ENCODE data around the gene KCNIP4. TPM values are rescaled to one million over a fixed set of nuclear protein-coding genes. Genes with fewer than 3 reads are reported as not detected.

Gene KCNIP4
- total RNA-seq, 1 donor from 2014 or later = 6.2 TPM

DNA sequence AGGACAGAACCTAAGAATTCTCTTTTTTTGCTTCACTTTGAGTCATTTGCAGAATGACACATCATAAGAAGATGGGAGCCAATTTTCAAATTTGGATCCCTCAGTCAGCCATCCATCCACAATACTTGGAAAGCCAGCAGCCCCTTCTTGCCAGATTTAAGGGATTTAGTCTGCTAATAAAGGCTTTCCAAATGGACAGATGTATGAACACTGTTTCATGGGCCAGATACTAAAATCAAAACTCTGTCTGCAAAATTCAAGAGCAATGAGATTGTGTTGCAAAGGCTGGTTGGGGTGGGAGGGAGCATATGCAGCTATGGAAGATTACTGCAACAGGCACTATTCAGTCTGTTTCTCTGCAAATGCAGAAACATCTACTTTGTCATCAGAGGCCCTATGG, 37.7 kb upstream of the KCNIP4 start:
- no peaks in the 10 kb centered on the region for H3K9me3 Mint-ChIP-seq

DNA sequence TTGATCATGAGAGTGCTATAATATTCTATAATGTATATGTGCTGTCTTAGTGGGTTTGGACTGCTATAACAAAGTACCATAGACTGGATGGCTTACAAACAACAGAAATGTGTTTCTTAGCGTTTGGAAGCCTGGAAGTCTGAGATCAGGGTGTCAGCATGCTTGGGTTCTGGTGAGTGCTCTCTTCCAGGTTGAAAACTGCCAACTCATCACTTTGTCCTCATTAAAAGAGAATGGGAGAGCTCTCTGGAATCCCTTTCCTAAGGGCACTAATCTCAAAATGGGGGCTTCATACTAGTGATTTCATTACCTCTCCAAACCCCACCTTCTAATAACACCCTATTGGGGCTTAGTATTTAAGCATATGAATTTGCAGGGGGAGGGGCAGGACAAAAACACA, 33.5 kb upstream of the KCNIP4 start:
- Mint-ChIP-seq H3K27me3 (no peaks in the 10 kb centered on the region), H3K27ac (no peak overlapping the region), H3K4me3 (no peak overlapping the region), H3K4me1 (ENCODE audit: unreplicated experiment) (no peaks in the 10 kb centered on the region), H3K9me3 (no peaks in the 10 kb centered on the region), H3K36me3 (no peaks in the 10 kb centered on the region)
- TF ChIP-seq, protein P1, sequence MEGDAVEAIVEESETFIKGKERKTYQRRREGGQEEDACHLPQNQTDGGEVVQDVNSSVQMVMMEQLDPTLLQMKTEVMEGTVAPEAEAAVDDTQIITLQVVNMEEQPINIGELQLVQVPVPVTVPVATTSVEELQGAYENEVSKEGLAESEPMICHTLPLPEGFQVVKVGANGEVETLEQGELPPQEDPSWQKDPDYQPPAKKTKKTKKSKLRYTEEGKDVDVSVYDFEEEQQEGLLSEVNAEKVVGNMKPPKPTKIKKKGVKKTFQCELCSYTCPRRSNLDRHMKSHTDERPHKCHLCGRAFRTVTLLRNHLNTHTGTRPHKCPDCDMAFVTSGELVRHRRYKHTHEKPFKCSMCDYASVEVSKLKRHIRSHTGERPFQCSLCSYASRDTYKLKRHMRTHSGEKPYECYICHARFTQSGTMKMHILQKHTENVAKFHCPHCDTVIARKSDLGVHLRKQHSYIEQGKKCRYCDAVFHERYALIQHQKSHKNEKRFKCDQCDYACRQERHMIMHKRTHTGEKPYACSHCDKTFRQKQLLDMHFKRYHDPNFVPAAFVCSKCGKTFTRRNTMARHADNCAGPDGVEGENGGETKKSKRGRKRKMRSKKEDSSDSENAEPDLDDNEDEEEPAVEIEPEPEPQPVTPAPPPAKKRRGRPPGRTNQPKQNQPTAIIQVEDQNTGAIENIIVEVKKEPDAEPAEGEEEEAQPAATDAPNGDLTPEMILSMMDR (conservative IDR thresholded peaks at IDR 0.05) = no peak
- no peak for DNase-seq (ENCODE audit: extremely low spot score, unreplicated experiment)

More for the DNA sequence above, 37.7 kb upstream of the KCNIP4 start:
- TF ChIP-seq, protein P1 (conservative IDR thresholded peaks at IDR 0.05) = no peak
- no peak for DNase-seq (ENCODE audit: extremely low spot score, unreplicated experiment)
- Mint-ChIP-seq H3K4me3 (no peak overlapping the region), H3K4me1 (ENCODE audit: unreplicated experiment) (no peaks in the 10 kb centered on the region), H3K27me3 (peaks cover 3% of the 10 kb centered on the region), H3K27ac (no peak overlapping the region), H3K36me3 (no peaks in the 10 kb centered on the region)

DNA sequence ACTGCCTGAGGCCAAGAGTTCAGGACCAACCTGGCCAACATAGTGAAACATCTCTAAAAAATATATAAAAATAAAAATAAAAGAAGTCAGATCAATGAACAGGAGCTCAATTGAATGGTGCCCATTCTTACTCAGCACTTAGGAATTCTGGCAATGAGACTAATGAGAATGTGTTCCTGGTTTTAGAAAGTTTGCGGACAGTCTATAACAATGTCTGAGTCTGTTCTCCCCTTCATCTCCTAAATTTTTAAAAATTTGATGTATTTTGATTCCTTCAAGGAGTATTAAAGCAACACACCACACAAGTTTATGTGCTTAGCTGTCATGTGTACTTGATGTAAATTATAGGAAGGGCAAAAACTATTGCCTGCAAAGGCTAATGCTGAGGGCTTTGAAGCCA, 30.6 kb upstream of the KCNIP4 start:
- no peaks in the 10 kb centered on the region for H3K4me1 Mint-ChIP-seq (ENCODE audit: unreplicated experiment)
- H3K9me3 Mint-ChIP-seq = no peaks in the 10 kb centered on the region
- DNase-seq (ENCODE audit: extremely low spot score, unreplicated experiment) = no peak
- TF ChIP-seq, protein P1 (conservative IDR thresholded peaks at IDR 0.05) = no peak
- H3K4me3 Mint-ChIP-seq = no peak overlapping the region
- H3K27me3 Mint-ChIP-seq = no peaks in the 10 kb centered on the region
- H3K27ac Mint-ChIP-seq = no peak overlapping the region
- no peaks in the 10 kb centered on the region for H3K36me3 Mint-ChIP-seq

DNA sequence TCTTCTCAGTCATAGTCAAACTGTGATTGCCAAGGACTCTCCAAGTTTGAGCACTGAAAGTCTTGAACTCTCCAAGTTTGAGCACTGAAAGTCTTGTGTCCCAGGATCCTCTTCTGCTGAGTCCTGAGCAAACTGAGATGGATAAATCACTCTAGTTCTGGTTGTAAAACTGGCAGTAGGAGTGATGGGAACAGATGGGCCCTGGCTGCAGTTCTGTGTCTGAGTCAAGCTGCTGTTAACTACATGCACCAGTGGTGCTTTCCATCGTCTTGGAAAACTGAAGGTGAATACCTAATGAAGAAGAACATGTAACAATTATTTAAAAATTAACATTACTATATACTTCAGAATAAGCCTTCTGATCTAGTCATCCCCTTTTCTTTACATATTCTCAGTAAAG, 27.6 kb upstream of the KCNIP4 start:
- no peak for DNase-seq (ENCODE audit: extremely low spot score, unreplicated experiment)
- Mint-ChIP-seq H3K4me3 (no peak overlapping the region), H3K27me3 (no peaks in the 10 kb centered on the region), H3K9me3 (no peaks in the 10 kb centered on the region), H3K36me3 (no peaks in the 10 kb centered on the region), H3K27ac (no peak overlapping the region), H3K4me1 (ENCODE audit: unreplicated experiment) (no peaks in the 10 kb centered on the region)
- TF ChIP-seq, protein P1 (conservative IDR thresholded peaks at IDR 0.05) = no peak

DNA sequence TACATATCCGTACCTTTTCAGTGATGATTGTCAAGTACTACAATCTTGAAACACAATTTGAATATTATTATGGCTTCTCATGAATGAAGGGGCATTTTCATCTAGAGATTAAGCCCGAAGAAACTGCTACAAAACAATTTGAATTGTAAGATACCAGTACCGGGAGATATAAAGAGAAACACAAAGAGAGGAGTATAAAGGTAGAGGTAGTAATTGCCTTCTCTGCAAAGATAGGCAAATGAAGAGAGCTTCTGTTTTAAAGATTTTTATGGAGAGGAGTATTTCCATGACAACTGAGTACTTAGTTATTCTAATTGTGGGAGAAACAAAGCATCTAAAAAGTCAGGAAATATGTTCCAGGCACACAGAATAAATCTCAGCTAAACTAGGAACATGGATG, 25.3 kb upstream of the KCNIP4 start:
- no peak for DNase-seq (ENCODE audit: extremely low spot score, unreplicated experiment)
- TF ChIP-seq, protein P1 (conservative IDR thresholded peaks at IDR 0.05) = no peak
- Mint-ChIP-seq H3K4me3 (no peak overlapping the region), H3K4me1 (ENCODE audit: unreplicated experiment) (no peaks in the 10 kb centered on the region), H3K27me3 (no peaks in the 10 kb centered on the region), H3K36me3 (no peaks in the 10 kb centered on the region), H3K9me3 (no peaks in the 10 kb centered on the region), H3K27ac (no peak overlapping the region)

DNA sequence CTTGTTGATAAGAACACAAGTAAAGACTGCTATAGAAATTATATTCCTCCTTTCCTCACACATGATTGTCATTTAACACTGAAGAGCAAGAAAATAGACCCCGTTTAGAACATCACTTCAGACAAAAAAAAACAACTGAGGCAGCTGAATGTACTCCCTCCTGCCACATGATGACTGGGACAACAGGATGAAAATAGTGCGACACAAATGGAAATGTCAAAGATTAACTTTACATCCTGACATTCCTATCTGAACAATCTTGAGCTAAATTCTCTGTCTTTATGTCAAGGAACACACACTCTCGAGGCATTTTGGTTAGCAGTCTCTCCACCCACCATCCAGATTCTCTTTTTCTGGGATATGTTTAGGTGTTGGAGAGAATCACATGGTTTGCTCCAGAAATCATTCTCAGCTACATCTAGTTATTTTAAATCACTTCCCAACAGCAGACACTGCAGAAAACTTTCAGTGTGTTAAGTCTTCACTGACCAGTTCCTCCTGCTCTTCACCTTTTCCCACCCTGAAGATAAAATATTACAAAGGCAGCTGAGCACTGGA, 16.3 kb upstream of the KCNIP4 start:
- Mint-ChIP-seq H3K4me3 (no peak overlapping the region), H3K36me3 (no peaks in the 10 kb centered on the region), H3K4me1 (ENCODE audit: unreplicated experiment) (no peaks in the 10 kb centered on the region), H3K9me3 (no peaks in the 10 kb centered on the region), H3K27ac (no peak overlapping the region), H3K27me3 (no peaks in the 10 kb centered on the region)
- no peak for DNase-seq (ENCODE audit: extremely low spot score, unreplicated experiment)
- TF ChIP-seq, protein P1 (conservative IDR thresholded peaks at IDR 0.05) = no peak
